WTC11 (cell line): ENCODE measurements around the gene UCN. TPM values are rescaled to one million over a fixed set of nuclear protein-coding genes. Genes with fewer than 3 reads are reported as not detected.
"Not testable (repeated sequence)": the region's sequence is repeated elsewhere in the genome, so short reads cannot be mapped to it uniquely, and the experiment has no call there.

Source experiments
- ATAC-seq: fragments of 200-7000 bp; cut with Tn5 transposase; 2 replicates; pipeline ENCODE4 v1.10.0; 2021; ENCODE audit warnings: mild to moderate bottlenecking, moderate library complexity
- CTCF ChIA-PET: fragments of 300-600 bp; sonication (Branson Sonifier 250); formaldehyde crosslinking; loops from one replicate; lab custom pipeline; 2021; ENCODE audit warnings: antibody characterized with exemption; lab: Charles Lee
- POLR2A ChIA-PET: fragments of 350-600 bp; sonication (Branson Sonifier 250); formaldehyde crosslinking; loops from one replicate; lab custom pipeline; 2021; ENCODE audit warnings: antibody characterized with exemption; lab: Charles Lee
- DNase-seq: peaks from one replicate; pipeline ENCODE4 v3.0.0; 2021; ENCODE audit warnings: low spot score
- H3K27ac Mint-ChIP-seq: 2 replicates; pipeline ENCODE4 v1.8.0; 2021; ENCODE audit warnings: mixed read lengths
- H3K27me3 Mint-ChIP-seq: 2 replicates; pipeline ENCODE4 v1.8.0; 2021; ENCODE audit warnings: low read depth, mild to moderate bottlenecking, moderate library complexity, mixed read lengths
- H3K36me3 Mint-ChIP-seq: 2 replicates; pipeline ENCODE4 v1.8.0; 2021; ENCODE audit warnings: mixed read lengths
- H3K4me1 Mint-ChIP-seq: 2 replicates; pipeline ENCODE4 v1.8.0; 2022; ENCODE audit warnings: mixed read lengths
- H3K4me3 Mint-ChIP-seq: 2 replicates; pipeline ENCODE4 v1.8.0; 2021; ENCODE audit warnings: mild to moderate bottlenecking, moderate library complexity, mixed read lengths
- H3K9me3 Mint-ChIP-seq: 2 replicates; pipeline ENCODE4 v1.8.0; 2021; ENCODE audit warnings: mixed read lengths
- ELF4 ChIP-seq: sonication (generic); formaldehyde crosslinking; IDR thresholded peaks from 2 replicates; pipeline ENCODE4 v1.8.1; 2022; ENCODE audit warnings: low read depth, mild to moderate bottlenecking, moderate library complexity, missing genetic modification reagents
- GABPB1 ChIP-seq: sonication (generic); formaldehyde crosslinking; IDR thresholded peaks from 2 replicates; pipeline ENCODE4 v1.8.1; 2023; ENCODE audit warnings: mild to moderate bottlenecking, missing genetic modification reagents
- NFATC4 ChIP-seq: fragments of 250-450 bp; sonication (Bioruptor Pico); IDR thresholded peaks from 2 replicates; pipeline ENCODE4 v1.9.0; 2021; ENCODE audit warnings: mild to moderate bottlenecking
- NR1H2 ChIP-seq: sonication (generic); formaldehyde crosslinking; IDR thresholded peaks from 2 replicates; pipeline ENCODE4 v1.9.0; 2021; ENCODE audit warnings: mild to moderate bottlenecking, moderate library complexity, missing genetic modification reagents
- NR2C2 ChIP-seq: sonication (generic); formaldehyde crosslinking; IDR thresholded peaks from 2 replicates; pipeline ENCODE4 v1.8.0; 2022; ENCODE audit warnings: mild to moderate bottlenecking, missing genetic modification reagents
- SP1 ChIP-seq: sonication (generic); formaldehyde crosslinking; conservative IDR thresholded peaks from 2 replicates; pipeline ENCODE4 v1.8.1; 2022; ENCODE audit warnings: missing genetic modification reagents
- TCF7 ChIP-seq: sonication (generic); formaldehyde crosslinking; IDR thresholded peaks from 2 replicates; pipeline ENCODE4 v1.8.0; 2022; ENCODE audit warnings: mild to moderate bottlenecking, low read depth, missing genetic modification reagents, moderate library complexity
- ZNF121 ChIP-seq: sonication (generic); formaldehyde crosslinking; IDR thresholded peaks from 2 replicates; pipeline ENCODE4 v1.8.0; 2023; ENCODE audit warnings: missing genetic modification reagents
- ZNF671 ChIP-seq: fragments of 250-450 bp; sonication (Bioruptor Pico); IDR thresholded peaks from 2 replicates; pipeline ENCODE4 v1.8.0; 2021; ENCODE audit warnings: mild to moderate bottlenecking
- total RNA-seq: library from RNA; stranded (reverse); gene quantifications from 3 replicates; pipeline ENCODE4 v1.2.3, GENCODE V29; 2021
- TF ChIP-seq, protein P1 (sequence below): fragments of 250-450 bp; sonication (Bioruptor Pico); IDR thresholded peaks from 2 replicates; pipeline ENCODE4 v2.1.2; 2022; ENCODE audit warnings: mild to moderate bottlenecking, moderate library complexity
- TF ChIP-seq, protein P2 (sequence below): fragments of 250-450 bp; sonication (Bioruptor Pico); IDR thresholded peaks from 2 replicates; pipeline ENCODE4 v1.9.0; 2021; ENCODE audit warnings: moderate library complexity, mild to moderate bottlenecking, inconsistent platforms, borderline replicate concordance
- TF ChIP-seq, protein P3 (sequence below): sonication (generic); formaldehyde crosslinking; IDR thresholded peaks from 2 replicates; pipeline ENCODE4 v1.8.1; 2023; ENCODE audit warnings: mild to moderate bottlenecking, missing genetic modification reagents
- TF ChIP-seq, protein P4 (sequence below): sonication (generic); formaldehyde crosslinking; IDR thresholded peaks from 2 replicates; pipeline ENCODE4 v1.8.1; 2023; ENCODE audit warnings: mild to moderate bottlenecking, moderate library complexity, missing genetic modification reagents

The UCN gene
- total RNA-seq, 1 experiment from 2014 or later: 0.68 TPM

DNA sequence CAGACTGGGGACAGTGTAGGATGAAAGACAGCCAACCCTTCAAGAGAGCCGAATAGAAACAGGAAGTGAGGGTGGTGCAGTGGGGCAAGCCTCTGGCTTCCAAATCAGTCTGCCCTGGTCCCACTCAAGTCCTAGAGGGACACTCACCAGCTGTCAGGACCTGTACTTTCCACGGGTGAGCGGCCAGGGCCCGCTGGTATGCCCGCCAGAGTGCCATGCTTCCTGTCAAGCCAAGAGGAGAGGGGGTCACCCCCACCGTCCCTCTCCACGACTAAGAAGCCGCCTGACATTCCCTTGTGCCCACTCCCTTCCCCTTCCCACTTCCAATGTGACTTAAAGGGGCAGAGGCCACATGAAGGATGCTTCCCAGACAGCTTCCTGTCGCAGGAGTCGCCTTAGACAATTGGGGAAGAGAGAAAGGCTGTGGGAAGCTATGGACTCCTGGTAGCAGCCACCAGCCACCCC is 14.1 kb upstream of the UCN start:
- CTCF ChIA-PET: interaction anchor here (1.0 to 1.6 kb wide), 4 partner anchors 14 to 47 kb away, joined by 3 to 7 read pairs (median 4); partner anchors contain the start of gene UCN
- H3K27me3 Mint-ChIP-seq: no peaks in the 10 kb centered on the region

DNA sequence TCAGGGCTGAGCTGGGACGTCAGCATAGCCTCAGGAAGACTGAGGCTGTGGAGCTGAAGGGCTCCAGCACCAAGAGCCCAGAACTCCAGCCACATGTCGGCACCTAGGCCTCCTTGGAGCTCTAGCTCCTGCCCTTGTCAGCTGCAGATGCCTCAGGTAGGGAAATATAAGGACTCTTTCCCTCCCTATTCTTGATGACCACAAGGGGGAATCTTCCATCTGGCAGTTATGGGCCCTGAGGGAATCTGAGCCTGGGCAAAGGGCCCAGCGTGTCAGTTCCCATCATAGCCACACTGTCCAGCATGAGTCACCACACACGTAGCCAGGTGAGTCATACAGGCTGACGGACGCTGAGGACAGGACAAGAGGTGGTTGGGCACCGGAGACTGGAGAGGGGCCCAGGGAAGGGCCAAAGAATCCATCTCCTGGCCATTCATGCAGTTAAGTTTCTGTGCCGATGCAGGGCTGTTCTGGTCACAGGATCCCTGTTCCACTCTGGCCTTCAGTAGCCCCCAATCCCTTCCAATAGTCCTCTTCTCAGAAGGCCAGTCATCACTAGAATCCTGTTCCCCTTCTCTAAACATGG is 12.8 kb upstream of the UCN start:
- no peak for TF ChIP-seq TCF7 (CRISPR knock-in tag)
- TF ChIP-seq, protein P1, sequence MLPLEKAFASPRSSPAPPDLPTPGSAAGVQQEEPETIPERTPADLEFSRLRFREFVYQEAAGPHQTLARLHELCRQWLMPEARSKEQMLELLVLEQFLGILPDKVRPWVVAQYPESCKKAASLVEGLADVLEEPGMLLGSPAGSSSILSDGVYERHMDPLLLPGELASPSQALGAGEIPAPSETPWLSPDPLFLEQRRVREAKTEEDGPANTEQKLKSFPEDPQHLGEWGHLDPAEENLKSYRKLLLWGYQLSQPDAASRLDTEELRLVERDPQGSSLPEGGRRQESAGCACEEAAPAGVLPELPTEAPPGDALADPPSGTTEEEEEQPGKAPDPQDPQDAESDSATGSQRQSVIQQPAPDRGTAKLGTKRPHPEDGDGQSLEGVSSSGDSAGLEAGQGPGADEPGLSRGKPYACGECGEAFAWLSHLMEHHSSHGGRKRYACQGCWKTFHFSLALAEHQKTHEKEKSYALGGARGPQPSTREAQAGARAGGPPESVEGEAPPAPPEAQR: no peak
- TF ChIP-seq GABPB1 (CRISPR knock-in tag): peak; percentile 77
- no peak for TF ChIP-seq ELF4 (CRISPR knock-in tag)
- TF ChIP-seq NFATC4 (CRISPR knock-in tag): no peak
- no peak for TF ChIP-seq SP1 (CRISPR knock-in tag)
- TF ChIP-seq, protein P2, sequence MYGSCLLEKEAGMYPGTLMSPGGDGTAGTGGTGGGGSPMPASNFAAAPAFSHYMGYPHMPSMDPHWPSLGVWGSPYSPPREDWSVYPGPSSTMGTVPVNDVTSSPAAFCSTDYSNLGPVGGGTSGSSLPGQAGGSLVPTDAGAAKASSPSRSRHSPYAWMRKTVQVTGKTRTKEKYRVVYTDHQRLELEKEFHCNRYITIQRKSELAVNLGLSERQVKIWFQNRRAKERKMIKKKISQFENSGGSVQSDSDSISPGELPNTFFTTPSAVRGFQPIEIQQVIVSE (CRISPR knock-in tag): no peak
- no peak for TF ChIP-seq ZNF671
- 0 out of 2 replicates have a peak, but pooled peaks have one; percentile 27 for TF ChIP-seq ZNF121 (CRISPR knock-in tag)
- TF ChIP-seq NR1H2 (CRISPR knock-in tag): no peak
- Mint-ChIP-seq H3K4me1 (peaks cover 14% of the 10 kb centered on the region), H3K9me3 (no peaks in the 10 kb centered on the region), H3K27ac (peak overlapping the region; percentile 90), H3K27me3 (no peaks in the 10 kb centered on the region), H3K4me3 (peak overlapping the region; percentile 99), H3K36me3 (peaks cover 5% of the 10 kb centered on the region)
- peak; percentile 49 for ATAC-seq
- CTCF ChIA-PET: interaction anchor here (0.7 to 2.0 kb wide), 11 partner anchors 12 to 48 kb away, joined by 3 to 9 read pairs (median 3); partner anchors contain the start of gene UCN
- DNase-seq: peak; percentile 37
- POLR2A ChIA-PET: no interaction called here

More for the DNA sequence above, 14.1 kb upstream of the UCN start:
- Mint-ChIP-seq H3K4me3 (peak overlapping the region; percentile 99), H3K4me1 (peaks cover 11% of the 10 kb centered on the region), H3K9me3 (no peaks in the 10 kb centered on the region), H3K27ac (no peak overlapping the region), H3K36me3 (peaks cover 17% of the 10 kb centered on the region)
- no peak for ATAC-seq
- no peak for DNase-seq
- POLR2A ChIA-PET: interaction anchor here (0.5 to 1.1 kb wide), 4 partner anchors 15 to 69 kb away, joined by 3 to 4 read pairs (median 3); partner anchors contain the start of genes EIF2B4 and UCN
- TF ChIP-seq, protein P3, sequence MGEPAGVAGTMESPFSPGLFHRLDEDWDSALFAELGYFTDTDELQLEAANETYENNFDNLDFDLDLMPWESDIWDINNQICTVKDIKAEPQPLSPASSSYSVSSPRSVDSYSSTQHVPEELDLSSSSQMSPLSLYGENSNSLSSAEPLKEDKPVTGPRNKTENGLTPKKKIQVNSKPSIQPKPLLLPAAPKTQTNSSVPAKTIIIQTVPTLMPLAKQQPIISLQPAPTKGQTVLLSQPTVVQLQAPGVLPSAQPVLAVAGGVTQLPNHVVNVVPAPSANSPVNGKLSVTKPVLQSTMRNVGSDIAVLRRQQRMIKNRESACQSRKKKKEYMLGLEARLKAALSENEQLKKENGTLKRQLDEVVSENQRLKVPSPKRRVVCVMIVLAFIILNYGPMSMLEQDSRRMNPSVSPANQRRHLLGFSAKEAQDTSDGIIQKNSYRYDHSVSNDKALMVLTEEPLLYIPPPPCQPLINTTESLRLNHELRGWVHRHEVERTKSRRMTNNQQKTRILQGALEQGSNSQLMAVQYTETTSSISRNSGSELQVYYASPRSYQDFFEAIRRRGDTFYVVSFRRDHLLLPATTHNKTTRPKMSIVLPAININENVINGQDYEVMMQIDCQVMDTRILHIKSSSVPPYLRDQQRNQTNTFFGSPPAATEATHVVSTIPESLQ (CRISPR knock-in tag): no peak
- TF ChIP-seq NR2C2: no peak
- TF ChIP-seq, protein P4, sequence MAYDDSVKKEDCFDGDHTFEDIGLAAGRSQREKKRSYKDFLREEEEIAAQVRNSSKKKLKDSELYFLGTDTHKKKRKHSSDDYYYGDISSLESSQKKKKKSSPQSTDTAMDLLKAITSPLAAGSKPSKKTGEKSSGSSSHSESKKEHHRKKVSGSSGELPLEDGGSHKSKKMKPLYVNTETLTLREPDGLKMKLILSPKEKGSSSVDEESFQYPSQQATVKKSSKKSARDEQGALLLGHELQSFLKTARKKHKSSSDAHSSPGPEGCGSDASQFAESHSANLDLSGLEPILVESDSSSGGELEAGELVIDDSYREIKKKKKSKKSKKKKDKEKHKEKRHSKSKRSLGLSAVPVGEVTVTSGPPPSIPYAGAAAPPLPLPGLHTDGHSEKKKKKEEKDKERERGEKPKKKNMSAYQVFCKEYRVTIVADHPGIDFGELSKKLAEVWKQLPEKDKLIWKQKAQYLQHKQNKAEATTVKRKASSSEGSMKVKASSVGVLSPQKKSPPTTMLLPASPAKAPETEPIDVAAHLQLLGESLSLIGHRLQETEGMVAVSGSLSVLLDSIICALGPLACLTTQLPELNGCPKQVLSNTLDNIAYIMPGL (CRISPR knock-in tag): 0 out of 2 replicates have a peak, but pooled peaks have one; percentile 39

DNA sequence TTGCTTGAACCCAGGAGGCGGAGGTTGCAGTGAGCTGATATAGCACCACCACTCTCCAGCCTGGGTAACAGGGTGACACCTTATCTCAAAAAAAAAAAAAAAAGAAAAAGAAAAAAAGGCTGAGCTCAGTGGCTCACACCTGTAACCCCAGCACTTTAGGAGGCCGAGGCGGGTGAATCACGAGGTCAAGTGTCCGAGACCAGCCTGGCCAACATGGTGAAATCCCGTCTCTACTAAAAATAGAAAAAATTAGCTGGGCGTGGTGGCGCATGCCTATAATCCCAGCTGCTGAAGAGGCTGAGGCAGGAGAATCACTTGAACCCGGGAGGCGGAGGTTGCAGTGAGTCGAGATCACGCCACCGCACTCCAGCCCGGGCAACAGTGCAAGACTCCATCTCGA is 11.6 kb upstream of the UCN start:
- CTCF ChIA-PET: interaction anchor here (0.6 to 2.2 kb wide), 5 partner anchors 17 to 233 kb away, joined by 3 to 5 read pairs (median 3); partner anchors contain the start of genes KHK and TRIM54

More for the DNA sequence above, 11.6 kb upstream of the UCN start:
- DNase-seq, H3K27ac Mint-ChIP-seq, H3K27me3 Mint-ChIP-seq, POLR2A ChIA-PET, H3K4me3 Mint-ChIP-seq, ATAC-seq, H3K9me3 Mint-ChIP-seq, H3K36me3 Mint-ChIP-seq: not testable (repeated sequence)
- H3K4me1 Mint-ChIP-seq: peaks cover 17% of the 10 kb centered on the region
